Measurements from ENCODE around the gene ITIH1.

ITIH1 gene

DNA sequence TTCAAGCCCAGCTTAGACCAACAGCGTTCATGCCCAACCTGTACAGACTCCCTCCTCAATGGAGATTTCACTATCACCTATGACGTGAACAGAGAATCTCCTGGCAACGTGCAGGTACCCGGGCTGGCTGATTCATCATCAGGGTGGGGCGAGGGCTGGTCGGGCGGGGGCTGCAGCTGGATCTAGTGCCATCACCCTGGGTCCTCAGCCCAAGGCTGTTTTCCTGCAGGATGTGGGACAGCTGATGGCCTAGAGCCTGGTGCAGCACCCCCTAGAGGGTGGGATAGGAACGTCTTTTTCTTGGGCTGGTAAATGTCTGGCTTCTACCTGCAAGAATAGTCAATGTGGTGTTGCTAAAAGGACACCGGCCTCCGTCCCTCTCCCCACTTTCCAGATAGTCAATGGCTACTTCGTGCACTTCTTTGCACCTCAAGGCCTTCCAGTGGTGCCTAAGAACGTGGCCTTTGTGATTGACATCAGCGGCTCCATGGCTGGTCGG is 21.6 kb downstream of the ITIH1 start:
- H3K4me3 ChIP-seq (ENCODE audit: low read length), result no peak overlapping the region
- H3K27ac ChIP-seq (ENCODE audit: low read length), result no peak overlapping the region
- DNase-seq (ENCODE audit: low read depth, low spot score), result peak; percentile 43
- H3K27me3 ChIP-seq (ENCODE audit: control insufficient read depth, insufficient read depth, low read length), result no peaks in the 10 kb centered on the region
- H3K4me1 ChIP-seq (ENCODE audit: control insufficient read depth, insufficient read depth, low read length), result 0 out of 2 replicates have a peak, but pooled peaks cover 2% of the 10 kb centered on the region
- no peaks in the 10 kb centered on the region for H3K9me3 ChIP-seq (ENCODE audit: control insufficient read depth, insufficient read depth, low read length)
- H3K36me3 ChIP-seq (ENCODE audit: control insufficient read depth, insufficient read depth, low read length), result no peaks in the 10 kb centered on the region
- whole genome bisulfite sequencing (ENCODE audit: insufficient coverage, insufficient read length), result no CpG with 5 or more reads among the region's 14 CpGs

DNA sequence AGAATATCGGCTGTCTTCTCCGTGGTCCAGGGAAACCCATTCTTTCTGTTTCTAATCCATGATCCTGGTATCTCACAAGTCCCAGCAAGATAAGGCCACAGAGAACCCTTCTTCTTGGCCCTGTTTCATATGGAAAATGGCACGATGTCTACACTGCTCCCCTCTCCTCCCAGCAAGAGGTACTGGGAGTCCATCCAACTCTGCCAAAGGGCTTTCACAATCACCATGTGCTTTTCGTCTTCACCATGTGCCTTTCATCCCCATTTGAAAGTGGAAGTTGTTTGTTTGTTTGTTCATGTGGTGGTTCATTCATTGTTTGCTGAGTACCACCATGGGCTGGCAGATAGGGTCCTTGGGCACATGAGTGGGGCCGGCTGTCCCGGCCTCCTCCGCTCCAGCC is 22.7 kb downstream of the ITIH1 start:
- H3K9me3 ChIP-seq (ENCODE audit: control insufficient read depth, insufficient read depth, low read length), result no peaks in the 10 kb centered on the region
- DNase-seq (ENCODE audit: low read depth, low spot score), result no peak
- H3K27me3 ChIP-seq (ENCODE audit: control insufficient read depth, insufficient read depth, low read length), result no peaks in the 10 kb centered on the region
- 0 out of 2 replicates have a peak, but pooled peaks cover 2% of the 10 kb centered on the region for H3K4me1 ChIP-seq (ENCODE audit: control insufficient read depth, insufficient read depth, low read length)
- no peaks in the 10 kb centered on the region for H3K36me3 ChIP-seq (ENCODE audit: control insufficient read depth, insufficient read depth, low read length)
- no peak overlapping the region for H3K27ac ChIP-seq (ENCODE audit: low read length)
- no CpG with 5 or more reads among the region's 7 CpGs for WGBS (ENCODE audit: insufficient coverage, insufficient read length)
- H3K4me3 ChIP-seq (ENCODE audit: low read length), result no peak overlapping the region

DNA sequence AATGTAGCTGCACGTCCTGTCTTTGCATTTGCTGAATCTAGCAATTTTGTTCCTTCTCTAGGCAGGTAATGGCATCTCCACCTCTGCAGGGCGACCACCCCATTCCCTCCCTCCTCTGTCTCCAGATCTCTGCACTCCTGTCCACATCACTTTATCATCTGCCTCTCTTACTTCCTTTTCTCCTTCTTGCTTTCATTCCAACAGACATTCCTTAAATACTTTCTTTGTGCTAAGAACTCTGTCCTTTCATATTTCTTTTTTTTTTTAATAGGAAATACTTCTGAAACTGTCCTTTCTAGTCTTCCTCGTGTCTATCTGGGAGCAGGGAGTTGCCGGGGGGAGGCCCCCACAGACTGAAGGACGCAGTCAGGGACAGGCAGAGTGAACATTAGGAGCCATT is 24.4 kb downstream of the ITIH1 start:
- 0 out of 2 replicates have a peak, but pooled peaks cover 2% of the 10 kb centered on the region for H3K4me1 ChIP-seq (ENCODE audit: control insufficient read depth, insufficient read depth, low read length)
- H3K27me3 ChIP-seq (ENCODE audit: control insufficient read depth, insufficient read depth, low read length), result no peaks in the 10 kb centered on the region

DNA sequence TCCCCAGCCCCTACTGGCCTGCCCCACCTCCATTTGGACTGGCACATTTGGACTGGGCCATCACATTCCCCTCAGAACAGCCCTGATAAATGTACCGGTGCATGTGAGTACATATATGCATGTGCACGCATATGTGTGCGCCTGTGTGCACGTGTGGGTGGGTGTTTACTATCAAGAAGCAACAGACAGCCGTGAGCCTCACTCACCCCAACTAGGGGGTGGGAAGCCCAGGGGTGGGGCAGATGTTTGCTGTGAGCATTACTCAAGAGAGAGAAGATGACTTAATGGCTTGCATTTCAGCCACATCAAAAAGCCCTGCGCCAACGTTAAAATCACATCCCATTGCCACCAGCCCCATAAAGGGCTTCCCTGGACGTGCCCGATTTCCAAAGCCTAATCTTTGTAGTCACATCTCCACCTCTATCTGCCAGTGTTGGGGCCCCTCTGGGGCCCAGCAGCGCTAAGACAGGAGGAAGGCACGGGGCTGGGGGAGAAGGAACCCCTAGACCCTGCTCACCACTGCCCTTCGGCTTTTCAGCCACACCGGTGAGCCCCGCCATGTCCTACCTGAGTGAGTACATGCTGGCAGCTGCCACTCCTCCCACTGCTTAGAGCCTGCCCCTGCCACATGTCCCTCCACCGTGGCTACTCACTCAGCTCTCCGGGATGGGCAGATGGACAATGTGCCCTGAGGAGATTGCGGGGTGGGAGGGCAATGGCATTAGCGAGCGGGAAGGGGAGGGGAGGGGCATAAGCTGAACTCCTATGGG is 28.1 kb downstream of the ITIH1 start:
- Histone ChIP-seq H3K4me1 (ENCODE audit: control insufficient read depth, insufficient read depth, low read length) (no peaks in the 10 kb centered on the region), H3K27me3 (ENCODE audit: control insufficient read depth, insufficient read depth, low read length) (no peaks in the 10 kb centered on the region), H3K4me3 (ENCODE audit: low read length) (no peak overlapping the region), H3K9me3 (ENCODE audit: control insufficient read depth, insufficient read depth, low read length) (no peaks in the 10 kb centered on the region), H3K27ac (ENCODE audit: low read length) (no peak overlapping the region), H3K36me3 (ENCODE audit: control insufficient read depth, insufficient read depth, low read length) (no peaks in the 10 kb centered on the region)
- no peak for DNase-seq (ENCODE audit: low read depth, low spot score)
- no CpG with 5 or more reads among the region's 19 CpGs for WGBS (ENCODE audit: insufficient coverage, insufficient read length)

More for the DNA sequence above, 24.4 kb downstream of the ITIH1 start:
- Histone ChIP-seq H3K4me3 (ENCODE audit: low read length) (no peak overlapping the region), H3K9me3 (ENCODE audit: control insufficient read depth, insufficient read depth, low read length) (no peaks in the 10 kb centered on the region), H3K36me3 (ENCODE audit: control insufficient read depth, insufficient read depth, low read length) (no peaks in the 10 kb centered on the region), H3K27ac (ENCODE audit: low read length) (no peak overlapping the region)
- no CpG with 5 or more reads among the region's 5 CpGs for WGBS (ENCODE audit: insufficient coverage, insufficient read length)
- DNase-seq (ENCODE audit: low read depth, low spot score), result no peak

DNA sequence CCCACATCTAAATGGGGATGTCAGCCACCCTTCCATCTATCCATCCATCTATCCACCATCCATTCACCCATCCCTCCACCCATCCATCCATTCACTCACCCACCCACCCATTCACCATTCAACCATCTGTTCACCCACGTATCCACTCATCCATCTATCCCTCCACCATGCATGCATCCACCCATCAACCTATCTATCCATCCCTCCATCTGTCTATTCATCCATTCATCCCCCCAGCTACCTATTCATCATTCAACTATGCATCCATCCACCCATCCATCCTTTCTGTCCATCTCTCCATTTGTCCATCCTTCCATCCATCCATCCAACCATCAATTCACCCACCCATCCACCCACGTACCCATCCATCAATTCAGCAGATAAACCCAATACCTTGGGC is 31.8 kb downstream of the ITIH1 start:
- Histone ChIP-seq H3K4me3 (ENCODE audit: low read length) (no peak overlapping the region), H3K36me3 (ENCODE audit: control insufficient read depth, insufficient read depth, low read length) (no peaks in the 10 kb centered on the region; the same call in 1 of the 2 replicates), H3K27ac (ENCODE audit: low read length) (no peak overlapping the region), H3K27me3 (ENCODE audit: control insufficient read depth, insufficient read depth, low read length) (no peaks in the 10 kb centered on the region), H3K9me3 (ENCODE audit: control insufficient read depth, insufficient read depth, low read length) (no peaks in the 10 kb centered on the region), H3K4me1 (ENCODE audit: control insufficient read depth, insufficient read depth, low read length) (no peaks in the 10 kb centered on the region; the same call in 1 of the 2 replicates)
- DNase-seq (ENCODE audit: low read depth, low spot score), result no peak
- WGBS (ENCODE audit: insufficient coverage, insufficient read length), result 100% methylated on average over 1 of the region's 2 CpGs

DNA sequence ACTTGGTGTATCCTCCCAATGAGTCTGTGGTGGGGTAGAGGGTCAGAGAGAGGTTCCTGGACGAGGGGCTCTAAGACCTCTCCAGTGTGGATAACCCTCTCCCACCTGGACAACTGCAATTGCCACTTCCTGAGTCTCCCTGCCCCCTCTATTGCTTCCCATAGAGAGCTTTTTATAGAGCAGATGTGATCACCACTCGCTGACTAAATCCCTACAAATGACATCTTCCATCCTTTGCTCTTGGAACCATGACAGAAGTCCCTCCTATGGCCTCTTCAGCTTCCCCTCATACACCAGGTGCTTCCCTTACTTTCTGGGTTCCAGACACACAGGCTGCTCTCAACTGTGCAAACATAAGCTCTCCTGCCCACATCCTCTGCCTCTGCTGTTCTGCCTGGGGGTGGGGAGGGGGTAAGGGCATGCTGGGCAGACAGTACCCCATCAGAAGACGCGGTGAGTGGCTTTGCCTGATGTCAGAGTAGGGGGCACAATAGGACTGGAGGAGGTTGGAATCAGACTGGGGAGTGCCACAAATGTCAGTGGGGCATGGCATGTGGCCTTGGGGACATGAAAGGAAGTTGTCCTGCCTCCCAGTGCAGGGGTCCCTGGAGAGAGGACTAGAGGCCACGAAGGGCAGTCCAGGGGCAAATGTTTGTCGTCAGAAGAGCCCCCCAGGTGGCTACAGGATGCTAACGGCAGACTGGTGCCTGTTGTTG is 32.4 kb downstream of the ITIH1 start:
- Histone ChIP-seq H3K27me3 (ENCODE audit: control insufficient read depth, insufficient read depth, low read length) (no peaks in the 10 kb centered on the region), H3K27ac (ENCODE audit: low read length) (no peak overlapping the region), H3K4me3 (ENCODE audit: low read length) (no peak overlapping the region), H3K9me3 (ENCODE audit: control insufficient read depth, insufficient read depth, low read length) (no peaks in the 10 kb centered on the region), H3K36me3 (ENCODE audit: control insufficient read depth, insufficient read depth, low read length) (no peaks in the 10 kb centered on the region; the same call in 1 of the 2 replicates), H3K4me1 (ENCODE audit: control insufficient read depth, insufficient read depth, low read length) (no peaks in the 10 kb centered on the region; the same call in 1 of the 2 replicates)
- no peak for DNase-seq (ENCODE audit: low read depth, low spot score)
- no CpG with 5 or more reads among the region's 7 CpGs for WGBS (ENCODE audit: insufficient coverage, insufficient read length)

DNA sequence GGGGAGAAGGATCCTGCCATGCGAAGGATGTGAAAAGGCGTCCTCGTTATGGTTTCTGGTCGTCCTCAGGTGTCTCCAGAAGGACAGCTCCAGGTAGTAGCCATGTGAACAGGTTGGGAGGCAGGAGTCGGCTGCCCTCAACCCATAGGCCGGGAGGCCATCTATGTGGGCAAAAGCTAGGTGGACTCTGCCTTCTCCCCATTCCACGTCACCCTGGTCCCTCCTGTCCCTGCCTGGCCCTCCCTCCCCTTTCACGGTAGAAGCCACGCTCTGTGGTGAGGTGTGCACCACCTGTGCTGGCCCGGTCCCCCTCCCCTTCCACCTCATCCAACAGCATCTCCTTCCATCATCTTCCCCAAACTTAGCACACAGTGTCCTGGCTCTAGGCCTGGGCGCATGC is 33.5 kb downstream of the ITIH1 start:
- WGBS (ENCODE audit: insufficient coverage, insufficient read length), result no CpG with 5 or more reads among the region's 11 CpGs
- Histone ChIP-seq H3K9me3 (ENCODE audit: control insufficient read depth, insufficient read depth, low read length) (no peaks in the 10 kb centered on the region), H3K36me3 (ENCODE audit: control insufficient read depth, insufficient read depth, low read length) (no peaks in the 10 kb centered on the region; the same call in 1 of the 2 replicates)

DNA sequence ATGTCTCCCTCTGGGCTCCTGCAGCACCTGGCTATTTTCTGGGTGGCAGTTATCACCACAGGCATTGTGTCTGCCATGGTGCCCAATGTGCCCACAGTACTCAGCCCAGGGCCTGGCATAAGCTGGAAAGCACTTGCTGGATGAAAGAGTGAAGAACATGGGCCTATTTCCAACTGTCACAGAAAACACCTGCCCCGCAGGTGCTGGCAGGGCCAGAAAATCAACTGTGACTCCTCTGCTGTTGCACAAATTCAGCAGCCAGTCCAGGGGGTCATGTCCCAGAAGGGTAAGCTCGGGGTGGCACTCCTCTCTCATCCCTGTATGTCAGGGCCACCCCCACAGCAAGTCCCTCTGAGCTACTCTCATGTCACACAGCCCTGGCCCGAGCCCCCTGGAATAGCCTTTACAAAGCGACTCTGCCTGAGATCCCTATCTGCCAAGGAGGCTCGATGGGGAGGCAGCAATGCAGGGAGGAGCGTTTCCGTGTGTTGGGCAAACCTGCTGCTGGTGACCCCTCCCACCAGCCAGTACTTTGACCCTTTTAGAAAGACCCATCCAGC is 34.1 kb downstream of the ITIH1 start:
- no peaks in the 10 kb centered on the region for H3K9me3 ChIP-seq (ENCODE audit: control insufficient read depth, insufficient read depth, low read length)
- H3K4me1 ChIP-seq (ENCODE audit: control insufficient read depth, insufficient read depth, low read length), result no peaks in the 10 kb centered on the region; the same call in 1 of the 2 replicates
- no peaks in the 10 kb centered on the region for H3K27me3 ChIP-seq (ENCODE audit: control insufficient read depth, insufficient read depth, low read length)
- no peak overlapping the region for H3K27ac ChIP-seq (ENCODE audit: low read length)
- no peak overlapping the region for H3K4me3 ChIP-seq (ENCODE audit: low read length)
- WGBS (ENCODE audit: insufficient coverage, insufficient read length), result no CpG with 5 or more reads among the region's 7 CpGs
- no peak for DNase-seq (ENCODE audit: low read depth, low spot score)
- H3K36me3 ChIP-seq (ENCODE audit: control insufficient read depth, insufficient read depth, low read length), result no peaks in the 10 kb centered on the region; the same call in 1 of the 2 replicates

More for the DNA sequence above, 33.5 kb downstream of the ITIH1 start:
- DNase-seq (ENCODE audit: low read depth, low spot score), result no peak
- Histone ChIP-seq H3K27ac (ENCODE audit: low read length) (no peak overlapping the region), H3K4me3 (ENCODE audit: low read length) (no peak overlapping the region), H3K4me1 (ENCODE audit: control insufficient read depth, insufficient read depth, low read length) (no peaks in the 10 kb centered on the region; the same call in 1 of the 2 replicates), H3K27me3 (ENCODE audit: control insufficient read depth, insufficient read depth, low read length) (no peaks in the 10 kb centered on the region)

DNA sequence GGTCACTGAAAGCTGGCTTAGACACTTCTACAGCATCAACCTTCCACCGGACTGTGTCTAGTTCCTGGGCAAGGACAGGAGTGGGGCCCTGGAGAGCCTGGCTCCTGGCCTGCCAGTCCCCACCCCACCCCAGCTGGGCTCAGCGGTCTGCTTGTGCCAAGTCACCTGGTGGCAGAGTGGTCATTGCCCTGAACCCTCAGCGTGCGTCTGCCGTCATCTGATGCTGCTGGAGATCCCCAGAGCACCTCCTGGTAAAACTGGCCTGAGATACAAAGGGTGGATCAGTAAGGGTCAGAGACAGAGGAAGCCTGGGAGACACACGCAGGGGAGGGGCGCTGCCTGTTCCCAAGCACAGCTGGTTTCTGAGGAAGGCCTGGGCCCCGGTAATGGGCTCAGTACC is 36.4 kb downstream of the ITIH1 start:
- Histone ChIP-seq H3K36me3 (ENCODE audit: control insufficient read depth, insufficient read depth, low read length) (no peaks in the 10 kb centered on the region; the same call in 1 of the 2 replicates), H3K4me1 (ENCODE audit: control insufficient read depth, insufficient read depth, low read length) (no peaks in the 10 kb centered on the region; the same call in 1 of the 2 replicates), H3K9me3 (ENCODE audit: control insufficient read depth, insufficient read depth, low read length) (no peaks in the 10 kb centered on the region), H3K27me3 (ENCODE audit: control insufficient read depth, insufficient read depth, low read length) (no peaks in the 10 kb centered on the region), H3K27ac (ENCODE audit: low read length) (no peak overlapping the region), H3K4me3 (ENCODE audit: low read length) (no peak overlapping the region)
- WGBS (ENCODE audit: insufficient coverage, insufficient read length), result no CpG with 5 or more reads among the region's 8 CpGs
- no peak for DNase-seq (ENCODE audit: low read depth, low spot score)

DNA sequence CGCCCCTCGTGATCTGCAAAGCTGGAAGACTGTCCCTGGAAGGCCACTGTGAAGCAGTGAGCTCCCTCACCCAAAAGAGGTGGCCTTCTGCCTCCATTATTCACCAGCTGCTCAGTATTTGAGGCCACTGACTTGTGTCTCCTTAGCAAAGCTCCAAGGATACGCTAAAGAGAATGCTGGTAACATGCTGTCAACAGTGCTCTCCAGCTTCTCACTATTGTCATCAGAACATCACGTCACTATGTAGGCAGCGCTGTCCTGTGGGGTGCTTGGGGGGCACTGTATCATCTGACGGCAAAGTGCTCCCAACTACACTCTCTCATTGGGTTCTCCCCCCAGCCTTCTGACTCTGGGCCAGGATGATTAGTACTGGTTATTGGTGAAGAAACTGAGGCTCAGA is 38.8 kb downstream of the ITIH1 start:
- H3K27me3 ChIP-seq (ENCODE audit: control insufficient read depth, insufficient read depth, low read length), result no peaks in the 10 kb centered on the region
- H3K4me1 ChIP-seq (ENCODE audit: control insufficient read depth, insufficient read depth, low read length), result no peaks in the 10 kb centered on the region; the same call in 1 of the 2 replicates
- no peak overlapping the region for H3K4me3 ChIP-seq (ENCODE audit: low read length)
- no peaks in the 10 kb centered on the region; the same call in 1 of the 2 replicates for H3K36me3 ChIP-seq (ENCODE audit: control insufficient read depth, insufficient read depth, low read length)
- no peaks in the 10 kb centered on the region for H3K9me3 ChIP-seq (ENCODE audit: control insufficient read depth, insufficient read depth, low read length)
- no peak overlapping the region for H3K27ac ChIP-seq (ENCODE audit: low read length)
- no peak for DNase-seq (ENCODE audit: low read depth, low spot score)
- no CpG with 5 or more reads among the region's 6 CpGs for WGBS (ENCODE audit: insufficient coverage, insufficient read length)

Measured in iPS DF 6.9 (cell line).